Measurements from ENCODE around the gene DGAT2. TPM values are rescaled to one million over a fixed set of nuclear protein-coding genes. Genes with fewer than 3 reads are reported as not detected.

Gene DGAT2
- polyA plus RNA-seq, 1 donor (not counting 4 experiments of a cell fraction or from before 2014, with no cell fraction given), result 1.8 TPM

DNA sequence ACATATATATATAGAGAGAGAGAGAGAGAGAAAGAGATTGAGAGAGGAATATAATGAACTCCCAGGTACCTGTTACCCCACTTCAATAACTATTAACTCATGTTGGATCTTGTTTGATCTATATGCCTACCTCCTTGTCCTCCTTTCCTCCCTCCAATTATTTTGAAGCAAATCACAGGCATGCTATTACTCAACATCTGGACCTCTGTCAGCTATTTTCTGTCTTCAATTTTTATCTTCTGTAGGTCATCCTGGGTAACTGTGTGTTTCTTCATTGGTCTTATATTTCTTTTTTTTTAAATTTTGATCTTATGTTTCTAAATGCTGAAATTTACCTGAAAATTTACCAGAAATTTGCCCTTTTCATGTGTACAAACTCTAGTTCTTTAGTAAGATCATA lies 71.3 kb downstream of the DGAT2 start:
- FAIRE-seq, result no peak
- no peaks in the 10 kb centered on the region for H3K27me3 ChIP-seq (ENCODE audit: control insufficient read depth, extremely low read depth, insufficient read depth, low read length)
- H3K4me3 ChIP-seq (ENCODE audit: control insufficient read depth in 2 of 3, extremely low read depth in 1 of 3, insufficient read depth in 2 of 3, low read depth in 1 of 3, low read length in 3 of 3), result no peak overlapping the region
- H3K4me1 ChIP-seq (ENCODE audit: control insufficient read depth, extremely low read depth, insufficient read depth, low read length), result peaks cover 3% of the 10 kb centered on the region
- no peak overlapping the region for H2AFZ ChIP-seq (ENCODE audit: control insufficient read depth, low read length)
- no peaks in the 10 kb centered on the region for H3K9me3 ChIP-seq (ENCODE audit: control insufficient read depth, low read depth, low read length)
- H3K27ac ChIP-seq (ENCODE audit: control insufficient read depth, insufficient read depth, low read length), result no peak overlapping the region
- DNase-seq (ENCODE audit: low read depth, low spot score), result no peak
- no peak overlapping the region for H3K9ac ChIP-seq (ENCODE audit: control insufficient read depth, extremely low read depth, insufficient read depth, low read length)
- peaks cover 5% of the 10 kb centered on the region for H3K79me2 ChIP-seq (ENCODE audit: control insufficient read depth, insufficient read depth, low read length)
- no peak overlapping the region for H3K4me2 ChIP-seq (ENCODE audit: control insufficient read depth, extremely low read depth, insufficient read depth, low read depth, low read length)
- H3K9me1 ChIP-seq (ENCODE audit: control insufficient read depth, extremely low read depth, insufficient read depth, low read length), result no peaks in the 10 kb centered on the region
- H4K20me1 ChIP-seq (ENCODE audit: control insufficient read depth, extremely low read depth, insufficient read depth, low read length), result peaks cover 3% of the 10 kb centered on the region
- dilution Hi-C loops (cut with MboI; ENCODE audit: extremely low pct_ligation_motif_present, low sequenced_read_pairs), result no loop called here
- no peak for TF ChIP-seq CTCF (optimal IDR thresholded peaks at IDR 0.05 in 1 of 3, IDR thresholded peaks at IDR 0.05 in 1 of 3, conservative IDR thresholded peaks at IDR 0.05 in 1 of 3; ENCODE audit: extremely low read depth in 1 of 3, insufficient read depth in 2 of 3, low read length in 3 of 3)
- TF ChIP-seq EZH2 (IDR thresholded peaks at IDR 0.05; ENCODE audit: low read length), result no peak
- H3K36me3 ChIP-seq (ENCODE audit: control insufficient read depth in 2 of 2, extremely low read depth in 1 of 2, insufficient read depth in 2 of 2, low read length in 2 of 2), result peaks cover 0 to 3% of the 10 kb centered on the region in 2 experiments

- peaks cover 0 to 3% of the 10 kb centered on the region in 2 experiments for H3K36me3 ChIP-seq (ENCODE audit: control insufficient read depth in 2 of 2, extremely low read depth in 1 of 2, insufficient read depth in 2 of 2, low read length in 2 of 2)
- H2AFZ ChIP-seq (ENCODE audit: control insufficient read depth, low read length), result no peak overlapping the region
- no peaks in the 10 kb centered on the region for H3K9me1 ChIP-seq (ENCODE audit: control insufficient read depth, extremely low read depth, insufficient read depth, low read length)
- TF ChIP-seq CTCF (optimal IDR thresholded peaks at IDR 0.05 in 1 of 3, IDR thresholded peaks at IDR 0.05 in 1 of 3, conservative IDR thresholded peaks at IDR 0.05 in 1 of 3; ENCODE audit: extremely low read depth in 1 of 3, insufficient read depth in 2 of 3, low read length in 3 of 3) (no peak), EZH2 (IDR thresholded peaks at IDR 0.05; ENCODE audit: low read length) (no peak)
- dilution Hi-C loops (cut with MboI; ENCODE audit: extremely low pct_ligation_motif_present, low sequenced_read_pairs), result no loop called here
- H3K4me2 ChIP-seq (ENCODE audit: control insufficient read depth, extremely low read depth, insufficient read depth, low read depth, low read length), result no peak overlapping the region
- H4K20me1 ChIP-seq (ENCODE audit: control insufficient read depth, extremely low read depth, insufficient read depth, low read length), result peaks cover 3% of the 10 kb centered on the region
- DNase-seq (ENCODE audit: low read depth, low spot score) (no peak), FAIRE-seq (no peak)
- peaks cover 3% of the 10 kb centered on the region for H3K4me1 ChIP-seq (ENCODE audit: control insufficient read depth, extremely low read depth, insufficient read depth, low read length)
- H3K27me3 ChIP-seq (ENCODE audit: control insufficient read depth, extremely low read depth, insufficient read depth, low read length), result no peaks in the 10 kb centered on the region
- H3K9me3 ChIP-seq (ENCODE audit: control insufficient read depth, low read depth, low read length), result no peaks in the 10 kb centered on the region
- H3K4me3 ChIP-seq (ENCODE audit: control insufficient read depth in 2 of 3, extremely low read depth in 1 of 3, insufficient read depth in 2 of 3, low read depth in 1 of 3, low read length in 3 of 3), result no peak overlapping the region
- H3K79me2 ChIP-seq (ENCODE audit: control insufficient read depth, insufficient read depth, low read length), result peaks cover 5% of the 10 kb centered on the region
- no peak overlapping the region for H3K9ac ChIP-seq (ENCODE audit: control insufficient read depth, extremely low read depth, insufficient read depth, low read length)
- H3K27ac ChIP-seq (ENCODE audit: control insufficient read depth, insufficient read depth, low read length), result no peak overlapping the region
Observed at GRCh38 chr11:75840522-75840921, 71.9 kb downstream of the DGAT2 start.
